ENCODE results near the gene ALG14. TPM values are rescaled to one million over a fixed set of nuclear protein-coding genes. Genes with fewer than 3 reads are reported as not detected.

ALG14 gene
- total and polyA plus RNA-seq, 2 donors (not counting 1 experiment from before 2014, with no cell fraction given) = 0.92 to 2.6 TPM

DNA sequence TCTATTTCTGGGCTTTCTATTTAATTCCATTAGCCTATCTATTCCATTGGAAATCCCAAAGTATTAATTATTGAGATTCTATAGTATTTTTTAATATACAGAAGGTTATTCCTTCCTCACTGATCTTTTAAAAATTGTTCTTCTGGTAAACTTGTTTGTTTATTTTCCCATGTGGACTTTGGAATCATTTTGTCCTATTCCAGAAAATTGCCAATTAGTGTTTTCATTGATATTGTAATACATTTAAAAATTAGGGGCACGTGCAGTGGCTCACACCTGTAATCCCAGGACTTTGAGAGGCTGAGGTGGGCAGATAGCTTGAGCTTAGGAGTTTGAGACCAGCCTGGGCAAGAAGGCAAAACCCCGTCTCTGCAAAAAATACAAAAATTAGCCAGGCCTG is 36.0 kb upstream of the ALG14 start:
- ChIA-PET CTCF (no interaction called here), POLR2A (no interaction called here)
- Histone ChIP-seq H3K9me3 (ENCODE audit: control extremely low read depth in 1 of 3, control insufficient read depth in 2 of 3, insufficient read depth in 1 of 3, low read length in 2 of 3) (no peaks in the 10 kb centered on the region), H3K4me1 (ENCODE audit: control insufficient read depth in 2 of 2, insufficient read depth in 2 of 2, low read length in 2 of 2) (no peaks in the 10 kb centered on the region), H3K27me3 (replicated peaks in 1 of 4; ENCODE audit: control extremely low read depth in 1 of 4, control insufficient read depth in 3 of 4, insufficient read depth in 4 of 4, low read length in 3 of 4) (peaks cover 0 to 7% (median 3%) of the 10 kb centered on the region in 4 experiments), H3K4me3 (ENCODE audit: control extremely low read depth in 1 of 5, extremely low read depth in 1 of 5, insufficient read depth in 1 of 5, low read depth in 2 of 5, low read length in 4 of 5) (no peak overlapping the region), H3K36me3 (replicated peaks in 1 of 2; ENCODE audit: control extremely low read depth in 1 of 2, control insufficient read depth in 1 of 2, extremely low read depth in 1 of 2, insufficient read depth in 2 of 2, low read length in 1 of 2) (no peaks in the 10 kb centered on the region), H4K20me1 (ENCODE audit: control insufficient read depth, insufficient read depth, low read length, poor library complexity, severe bottlenecking) (no peaks in the 10 kb centered on the region), H3K9ac (ENCODE audit: low read length) (no peak overlapping the region), H3K27ac (ENCODE audit: low read length in 2 of 2) (no peak overlapping the region), H2AFZ (ENCODE audit: insufficient read depth, low read depth, low read length, poor library complexity, severe bottlenecking) (no peak overlapping the region), H3K79me2 (ENCODE audit: control insufficient read depth, insufficient read depth, low read length) (no peaks in the 10 kb centered on the region), H3K4me2 (replicated peaks; ENCODE audit: low read depth, low read length, poor library complexity, severe bottlenecking) (no peak overlapping the region)
- Mint-ChIP-seq H3K27me3 (peaks cover 24% of the 10 kb centered on the region), H3K9me3 (ENCODE audit: insufficient read depth) (no peaks in the 10 kb centered on the region), H3K4me3 (no peak overlapping the region), H3K27ac (no peak overlapping the region), H3K4me1 (no peaks in the 10 kb centered on the region)
- no peak for ATAC-seq (ENCODE audit: low read depth)
- no peak for DNase-seq
- WGBS (ENCODE audit: insufficient coverage) = 100% methylated on average over 2 of the region's 2 CpGs
- intact Hi-C loops (cut with micrococcal nuclease) = no loop called here
- TF ChIP-seq, protein P1, sequence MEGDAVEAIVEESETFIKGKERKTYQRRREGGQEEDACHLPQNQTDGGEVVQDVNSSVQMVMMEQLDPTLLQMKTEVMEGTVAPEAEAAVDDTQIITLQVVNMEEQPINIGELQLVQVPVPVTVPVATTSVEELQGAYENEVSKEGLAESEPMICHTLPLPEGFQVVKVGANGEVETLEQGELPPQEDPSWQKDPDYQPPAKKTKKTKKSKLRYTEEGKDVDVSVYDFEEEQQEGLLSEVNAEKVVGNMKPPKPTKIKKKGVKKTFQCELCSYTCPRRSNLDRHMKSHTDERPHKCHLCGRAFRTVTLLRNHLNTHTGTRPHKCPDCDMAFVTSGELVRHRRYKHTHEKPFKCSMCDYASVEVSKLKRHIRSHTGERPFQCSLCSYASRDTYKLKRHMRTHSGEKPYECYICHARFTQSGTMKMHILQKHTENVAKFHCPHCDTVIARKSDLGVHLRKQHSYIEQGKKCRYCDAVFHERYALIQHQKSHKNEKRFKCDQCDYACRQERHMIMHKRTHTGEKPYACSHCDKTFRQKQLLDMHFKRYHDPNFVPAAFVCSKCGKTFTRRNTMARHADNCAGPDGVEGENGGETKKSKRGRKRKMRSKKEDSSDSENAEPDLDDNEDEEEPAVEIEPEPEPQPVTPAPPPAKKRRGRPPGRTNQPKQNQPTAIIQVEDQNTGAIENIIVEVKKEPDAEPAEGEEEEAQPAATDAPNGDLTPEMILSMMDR (IDR thresholded peaks at IDR 0.05) = no peak
- no peak for TF ChIP-seq EZH2 (IDR thresholded peaks at IDR 0.05; ENCODE audit: borderline replicate concordance, insufficient read depth, low read depth, low read length, poor library complexity, severe bottlenecking)

GRCh38 chr1:95098196-95098595 is 25.4 kb upstream of the ALG14 start:
- no peaks in the 10 kb centered on the region for H3K9me3 ChIP-seq (ENCODE audit: control extremely low read depth in 1 of 3, control insufficient read depth in 2 of 3, insufficient read depth in 1 of 3, low read length in 2 of 3)
- Mint-ChIP-seq H3K4me3 (no peak overlapping the region), H3K9me3 (ENCODE audit: insufficient read depth) (no peaks in the 10 kb centered on the region), H3K27ac (no peak overlapping the region), H3K4me1 (peaks cover 5% of the 10 kb centered on the region), H3K27me3 (peaks cover 18% of the 10 kb centered on the region)
- H2AFZ ChIP-seq (ENCODE audit: insufficient read depth, low read depth, low read length, poor library complexity, severe bottlenecking) = no peak overlapping the region
- no peak overlapping the region for H3K4me2 ChIP-seq (replicated peaks; ENCODE audit: low read depth, low read length, poor library complexity, severe bottlenecking)
- POLR2A ChIA-PET = no interaction called here
- H3K27ac ChIP-seq (ENCODE audit: low read length in 2 of 2) = no peak overlapping the region
- CTCF ChIA-PET = no interaction called here
- H3K4me1 ChIP-seq (ENCODE audit: control insufficient read depth in 2 of 2, insufficient read depth in 2 of 2, low read length in 2 of 2) = no peaks in the 10 kb centered on the region
- no peak overlapping the region for H3K4me3 ChIP-seq (ENCODE audit: control extremely low read depth in 1 of 5, extremely low read depth in 1 of 5, insufficient read depth in 1 of 5, low read depth in 2 of 5, low read length in 4 of 5)
- no peak for DNase-seq
- no peak for ATAC-seq (ENCODE audit: low read depth)
- H4K20me1 ChIP-seq (ENCODE audit: control insufficient read depth, insufficient read depth, low read length, poor library complexity, severe bottlenecking) = no peaks in the 10 kb centered on the region
- H3K9ac ChIP-seq (ENCODE audit: low read length) = no peak overlapping the region
- intact Hi-C loops (cut with micrococcal nuclease) = no loop called here
- TF ChIP-seq, protein P1 (IDR thresholded peaks at IDR 0.05) = no peak
- no peak for TF ChIP-seq EZH2 (IDR thresholded peaks at IDR 0.05; ENCODE audit: borderline replicate concordance, insufficient read depth, low read depth, low read length, poor library complexity, severe bottlenecking)
- WGBS (ENCODE audit: insufficient coverage) = 71% methylated on average over 3 of the region's 4 CpGs
- no peaks in the 10 kb centered on the region for H3K36me3 ChIP-seq (replicated peaks in 1 of 2; ENCODE audit: control extremely low read depth in 1 of 2, control insufficient read depth in 1 of 2, extremely low read depth in 1 of 2, insufficient read depth in 2 of 2, low read length in 1 of 2)
- peaks cover 0 to 3% (median 1%) of the 10 kb centered on the region in 4 experiments for H3K27me3 ChIP-seq (replicated peaks in 1 of 4; ENCODE audit: control extremely low read depth in 1 of 4, control insufficient read depth in 3 of 4, insufficient read depth in 4 of 4, low read length in 3 of 4)
- H3K79me2 ChIP-seq (ENCODE audit: control insufficient read depth, insufficient read depth, low read length) = no peaks in the 10 kb centered on the region
